HG03432 (cell line): ENCODE results near the gene PMFBP1.

Experiments used
- ATAC-seq: cut with Tn5 transposase; IDR thresholded peaks from one replicate; pipeline ENCODE4 v1.9.1; 2021; ENCODE audit warnings: mild to moderate bottlenecking, moderate library complexity; ENCODE audit not compliant: unreplicated experiment

The PMFBP1 gene

GRCh38 chr16:72131036-72131435, 40.9 kb downstream of the PMFBP1 start:
- no peak for ATAC-seq

GRCh38 chr16:72129976-72130656, 41.8 kb downstream of the PMFBP1 start:
- no peak for ATAC-seq

DNA sequence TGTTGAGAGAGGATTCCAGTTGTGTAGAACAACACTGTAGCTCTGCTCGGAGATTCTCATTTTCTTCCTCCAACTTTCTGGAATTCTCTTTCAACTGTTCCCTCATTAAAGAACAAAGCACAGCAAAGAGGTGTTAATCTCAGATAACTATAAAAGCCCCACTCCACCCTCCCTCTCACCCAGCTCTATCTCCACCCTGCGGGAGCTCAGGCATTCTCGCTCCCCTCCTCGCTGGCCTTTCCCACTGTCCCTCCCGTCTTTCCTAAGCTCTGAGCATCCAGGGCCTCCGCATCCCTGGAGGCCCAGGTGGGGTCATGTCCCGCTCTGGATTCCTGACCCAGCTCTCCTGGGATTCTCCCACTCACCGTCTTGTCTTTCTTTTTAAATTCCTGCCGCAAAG, 43.3 kb downstream of the PMFBP1 start:
- ATAC-seq, result no peak

DNA sequence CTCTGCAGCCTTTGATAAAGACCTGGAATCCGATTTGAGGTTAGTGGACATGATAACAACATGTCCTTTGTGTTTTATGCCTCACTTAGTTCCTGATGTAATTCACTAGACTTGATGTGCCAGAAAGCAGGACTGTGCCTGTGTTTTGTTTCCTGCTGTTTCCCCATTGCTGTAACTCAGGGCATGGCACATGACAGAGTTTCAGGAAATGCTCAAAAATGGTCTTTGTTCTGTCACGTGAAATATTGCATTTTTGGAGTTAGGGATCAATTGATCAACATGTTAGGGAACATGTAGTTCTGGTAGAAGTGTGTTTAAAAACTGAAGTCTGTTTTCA, 45.6 kb downstream of the PMFBP1 start:
- no peak for ATAC-seq

DNA sequence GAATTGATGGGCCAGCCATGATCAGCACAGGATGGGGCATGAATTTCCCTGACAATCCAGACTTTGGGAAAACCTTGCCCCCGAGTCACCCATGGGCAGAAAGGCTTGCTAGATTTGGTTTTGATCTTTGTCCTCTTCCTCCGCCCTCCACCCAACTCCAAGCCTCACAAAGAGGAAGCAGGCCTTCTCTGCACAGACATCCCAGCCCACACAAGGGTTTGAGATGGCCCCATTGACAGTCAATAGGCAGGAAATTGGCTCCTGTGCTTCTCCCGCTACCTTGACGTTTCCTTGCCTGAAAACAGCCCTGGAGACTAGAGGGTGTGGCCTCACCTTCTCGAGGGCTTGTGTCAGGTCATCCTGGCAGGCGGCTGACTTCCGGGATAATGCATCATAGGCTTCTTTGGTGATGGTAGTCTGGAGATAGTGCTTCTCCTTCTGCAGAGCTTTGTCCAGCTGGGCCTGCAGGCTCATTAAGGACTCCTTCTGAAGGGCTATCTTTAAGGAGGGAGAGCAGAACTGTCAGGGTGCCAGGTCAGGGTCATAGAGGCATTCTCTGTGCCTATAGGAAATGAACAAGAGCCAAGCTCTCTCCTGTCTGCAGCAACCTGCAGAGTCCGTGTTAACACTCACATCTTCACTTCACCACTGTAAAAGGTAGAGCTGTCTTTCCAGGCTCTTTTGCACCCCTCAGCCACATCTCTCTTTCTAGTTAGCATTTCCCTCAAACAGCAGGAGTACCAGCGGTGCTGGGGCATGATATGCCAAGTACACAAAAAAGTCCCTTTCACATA, 46.1 kb downstream of the PMFBP1 start:
- no peak for ATAC-seq

- peak; percentile 86 for ATAC-seq
Measured at GRCh38 chr16:72124761-72125634, 47.0 kb downstream of the PMFBP1 start.

DNA sequence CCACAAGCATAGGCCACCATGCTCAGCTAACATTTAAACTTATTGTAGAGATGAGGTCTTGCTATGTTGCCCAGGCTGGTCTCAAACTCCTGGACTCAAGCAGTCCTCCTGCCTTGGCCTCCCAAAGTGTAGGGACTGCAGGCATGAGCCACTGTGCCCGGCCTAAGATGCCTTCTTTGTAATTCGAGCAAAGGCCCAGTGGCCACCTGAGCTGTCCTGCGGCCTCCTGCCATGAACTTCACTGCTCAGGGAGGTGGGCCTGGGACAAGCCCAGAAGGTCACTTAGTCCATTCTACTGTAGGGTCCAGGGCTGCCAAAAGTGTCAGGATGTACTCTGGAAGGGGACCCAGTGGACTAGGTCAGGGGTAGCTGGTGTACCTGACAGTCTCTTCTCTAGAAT, 47.8 kb downstream of the PMFBP1 start:
- no peak for ATAC-seq

- no peak for ATAC-seq
Measured at GRCh38 chr16:72123426-72123825, 48.5 kb downstream of the PMFBP1 start.

GRCh38 chr16:72122916-72123315, 49.0 kb downstream of the PMFBP1 start:
- no peak for ATAC-seq

GRCh38 chr16:72122308-72122707, 49.6 kb downstream of the PMFBP1 start:
- no peak for ATAC-seq

DNA sequence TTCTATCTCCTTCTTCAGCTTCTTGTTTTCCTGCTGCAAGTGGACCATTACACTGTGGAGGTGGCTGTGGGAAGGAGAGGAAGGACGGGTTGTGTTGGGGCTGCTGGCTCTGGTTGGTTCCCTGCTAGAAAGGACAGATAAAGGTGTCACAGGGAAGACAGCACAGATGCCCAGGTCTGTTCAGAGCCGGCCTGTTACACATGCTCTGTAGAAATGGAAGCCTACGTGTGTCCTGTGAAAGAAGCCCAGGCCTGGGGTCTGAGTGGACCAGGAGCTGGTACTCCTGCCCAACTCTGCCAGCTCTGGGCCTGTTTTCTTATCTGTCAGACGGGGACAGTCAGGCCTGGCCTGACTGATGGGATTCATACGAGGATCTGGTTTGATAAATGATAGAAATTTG, 51.9 kb downstream of the PMFBP1 start:
- no peak for ATAC-seq

- no peak for ATAC-seq
Measured at GRCh38 chr16:72113616-72113945, 58.4 kb downstream of the PMFBP1 start.

DNA sequence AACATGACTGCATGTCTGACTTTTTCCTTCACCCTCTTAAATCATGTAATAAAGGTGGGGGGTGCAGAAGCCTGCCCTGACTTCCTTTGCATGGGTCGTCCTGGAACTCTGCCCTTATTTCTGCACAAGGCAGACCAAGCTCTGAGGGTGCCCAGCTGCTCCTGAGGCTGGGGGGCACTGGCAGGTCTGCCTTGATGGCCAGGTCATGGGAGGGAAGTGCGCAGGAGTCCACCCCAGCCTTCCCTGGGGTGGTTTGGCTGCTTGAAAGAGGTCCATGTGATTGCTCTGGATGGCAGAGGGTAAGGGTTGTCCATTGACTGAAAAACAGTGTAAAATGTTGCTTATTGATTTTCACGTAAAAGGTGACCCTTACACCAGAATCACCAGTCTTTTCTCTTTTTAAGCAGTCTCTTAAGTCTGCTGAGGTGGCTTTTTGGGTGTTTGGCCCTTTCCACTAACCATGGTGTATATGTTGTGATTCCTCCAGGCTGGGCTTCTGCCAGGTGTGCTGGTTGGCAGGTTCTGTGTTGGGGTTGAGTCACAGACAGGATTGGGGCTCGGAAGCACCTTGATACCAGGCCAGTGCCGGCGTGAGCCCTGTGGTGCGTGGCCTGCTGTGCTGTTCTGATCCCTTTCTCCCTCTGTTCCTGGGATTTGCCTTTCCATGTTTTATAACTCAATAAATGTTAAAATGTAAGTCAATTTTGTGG, 58.9 kb downstream of the PMFBP1 start:
- no peak for ATAC-seq

DNA sequence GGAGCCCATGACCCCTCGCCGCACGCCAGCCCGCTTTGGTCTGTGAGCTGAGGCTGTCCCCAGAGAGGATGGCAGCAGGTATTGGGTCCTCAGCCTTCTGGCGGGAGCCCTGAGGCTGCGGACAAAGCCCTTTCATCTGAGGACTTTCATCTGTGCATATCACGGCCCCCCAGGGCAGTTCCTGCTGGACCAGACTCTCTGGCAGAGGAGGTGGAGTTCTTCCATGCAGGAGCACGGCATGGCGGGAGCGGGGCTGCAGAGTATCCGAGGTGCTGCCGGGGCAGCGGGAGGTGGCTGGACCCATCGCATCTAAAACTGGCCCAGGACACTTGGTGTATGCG, 59.5 kb downstream of the PMFBP1 start:
- no peak for ATAC-seq

DNA sequence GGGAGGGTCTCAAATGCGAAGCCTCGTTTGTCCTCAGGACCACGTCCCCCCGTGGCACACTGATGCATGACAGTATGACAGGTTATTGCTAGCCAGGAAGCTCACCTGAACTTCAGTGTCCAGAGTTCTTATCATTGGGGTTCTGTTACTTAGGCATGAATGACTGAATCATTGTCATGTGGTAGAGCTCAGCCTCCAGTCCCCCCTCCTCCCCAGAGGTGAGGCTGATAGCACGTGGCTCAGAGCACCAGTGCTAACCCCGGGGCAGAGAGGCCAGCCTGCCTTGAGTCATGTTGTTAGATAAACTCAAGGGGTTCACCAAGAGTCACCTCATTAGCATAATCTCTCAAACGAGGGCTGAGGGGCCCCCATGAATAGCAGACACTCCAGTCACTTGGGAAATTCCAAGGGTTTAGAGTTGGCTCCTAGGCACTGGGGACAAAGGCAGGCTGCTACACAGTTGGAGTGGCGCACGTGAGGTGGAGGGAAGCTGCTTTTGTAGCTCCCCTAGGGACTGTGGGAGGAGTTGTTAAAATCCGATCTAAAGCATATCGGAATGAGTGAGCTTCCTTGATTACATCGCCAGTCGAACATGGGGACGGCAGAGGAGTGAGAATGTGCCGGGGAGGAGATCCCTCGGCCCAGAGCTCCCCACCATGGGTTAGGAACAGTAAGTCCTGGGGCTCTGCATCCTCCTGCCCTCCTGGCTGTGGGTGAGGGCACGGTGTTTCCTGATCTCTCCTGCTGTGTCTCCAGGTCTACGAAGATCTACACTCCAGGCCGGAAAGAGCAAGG, 60.1 kb downstream of the PMFBP1 start:
- ATAC-seq, result no peak

GRCh38 chr16:72110662-72111615, 61.0 kb downstream of the PMFBP1 start:
- ATAC-seq, result no peak

GRCh38 chr16:72109966-72110530, 61.9 kb downstream of the PMFBP1 start:
- no peak for ATAC-seq

DNA sequence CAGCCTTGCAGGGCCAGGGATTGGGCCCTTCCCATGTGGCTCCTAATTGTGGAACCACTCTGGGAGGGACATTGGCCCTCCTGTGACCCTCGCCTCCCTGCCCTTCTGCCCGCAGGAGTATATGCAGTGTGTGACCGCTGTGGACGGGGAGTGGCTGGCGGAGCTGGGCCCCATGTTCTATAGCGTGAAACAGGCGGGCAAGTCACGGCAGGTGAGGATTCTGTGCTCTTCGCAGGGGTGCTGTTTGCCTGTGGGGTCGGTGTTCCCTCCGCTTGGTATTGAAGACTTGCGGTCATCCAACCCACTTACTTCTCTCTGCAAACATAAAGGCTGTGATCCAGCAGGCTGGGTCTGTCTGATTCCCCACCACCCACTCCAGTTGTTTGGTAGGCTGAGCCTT, 62.7 kb downstream of the PMFBP1 start:
- no peak for ATAC-seq
